Raji (cell line): ENCODE measurements around the gene MMEL1.

Experiments
- POLR2A ChIP-seq: IDR thresholded peaks from 2 replicates; pipeline ENCODE4 v1.6.1; 2011; ENCODE audit warnings: low read depth, low read length, control low read depth; ENCODE audit not compliant: insufficient read depth

MMEL1 gene

GRCh38 chr1:2632561-2633361 lies at the start of gene MMEL1:
Gene MMEL1 (minus strand): TSS chr1:2633016. CDS start chr1:2629484, 3,532 bp downstream.
- no peak for TF ChIP-seq POLR2A

- no peak for TF ChIP-seq POLR2A
Observed at GRCh38 chr1:2650967-2651645, 18.3 kb upstream of the MMEL1 start.

- TF ChIP-seq POLR2A = no peak
Observed at GRCh38 chr1:2646837-2647236, 14.0 kb upstream of the MMEL1 start.

- no peak for TF ChIP-seq POLR2A
Observed at GRCh38 chr1:2645776-2646175, 13.0 kb upstream of the MMEL1 start.

GRCh38 chr1:2645143-2645542 lies 12.3 kb upstream of the MMEL1 start:
- TF ChIP-seq POLR2A = no peak

- no peak for TF ChIP-seq POLR2A
Observed at GRCh38 chr1:2644591-2645101, 11.8 kb upstream of the MMEL1 start.

- TF ChIP-seq POLR2A = no peak
Observed at GRCh38 chr1:2644171-2644570, 11.4 kb upstream of the MMEL1 start.

GRCh38 chr1:2643414-2644077 lies 10.7 kb upstream of the MMEL1 start:
- no peak for TF ChIP-seq POLR2A

- peak; percentile 90 for TF ChIP-seq POLR2A
Observed at GRCh38 chr1:2642560-2643413, 10.0 kb upstream of the MMEL1 start.

- no peak for TF ChIP-seq POLR2A
Observed at GRCh38 chr1:2642131-2642559, 9.3 kb upstream of the MMEL1 start.

GRCh38 chr1:2641381-2642130 lies 8.7 kb upstream of the MMEL1 start:
- TF ChIP-seq POLR2A = 0 out of 2 replicates have a peak, but pooled peaks have one; percentile 12

GRCh38 chr1:2640626-2641025 lies 7.8 kb upstream of the MMEL1 start:
- no peak for TF ChIP-seq POLR2A

GRCh38 chr1:2639607-2640521 lies 7.0 kb upstream of the MMEL1 start:
- 0 out of 2 replicates have a peak, but pooled peaks have one; percentile 19 for TF ChIP-seq POLR2A

- 0 out of 2 replicates have a peak, but pooled peaks have one; percentile 26 for TF ChIP-seq POLR2A
Observed at GRCh38 chr1:2639203-2639602, 6.4 kb upstream of the MMEL1 start.
